ENCODE data around the gene PDZD7.
A peak's percentile ranks its signal among the peaks of the same experiment; 100 is the strongest.
"Not testable (repeated sequence)": the region's sequence is repeated elsewhere in the genome, so short reads cannot be mapped to it uniquely, and the experiment has no call there.

Gene PDZD7

GRCh38 chr10:101035314-101035713 is 4.4 kb upstream of the PDZD7 start:
- Mint-ChIP-seq H3K27ac (no peak overlapping the region), H3K4me1 (peaks cover 29% of the 10 kb centered on the region), H3K27me3 (no peaks in the 10 kb centered on the region), H3K4me3 (no peak overlapping the region), H3K9me3 (no peaks in the 10 kb centered on the region)
- no peak for DNase-seq
- ATAC-seq = no peak

- not testable (repeated sequence) for H3K27me3 Mint-ChIP-seq, H3K27ac Mint-ChIP-seq, DNase-seq, H3K4me3 Mint-ChIP-seq, H3K9me3 Mint-ChIP-seq, ATAC-seq
- H3K4me1 Mint-ChIP-seq = peaks cover 31% of the 10 kb centered on the region
These were observed 3.5 kb upstream of the PDZD7 start for GRCh38 chr10:101034404-101034803.

GRCh38 chr10:101033276-101033675 is 2.3 kb upstream of the PDZD7 start:
- peak overlapping the region in 1 of 2 donors; percentile 41 for H3K4me3 Mint-ChIP-seq
- ATAC-seq = no peak
- no peak overlapping the region for H3K27ac Mint-ChIP-seq

DNA sequence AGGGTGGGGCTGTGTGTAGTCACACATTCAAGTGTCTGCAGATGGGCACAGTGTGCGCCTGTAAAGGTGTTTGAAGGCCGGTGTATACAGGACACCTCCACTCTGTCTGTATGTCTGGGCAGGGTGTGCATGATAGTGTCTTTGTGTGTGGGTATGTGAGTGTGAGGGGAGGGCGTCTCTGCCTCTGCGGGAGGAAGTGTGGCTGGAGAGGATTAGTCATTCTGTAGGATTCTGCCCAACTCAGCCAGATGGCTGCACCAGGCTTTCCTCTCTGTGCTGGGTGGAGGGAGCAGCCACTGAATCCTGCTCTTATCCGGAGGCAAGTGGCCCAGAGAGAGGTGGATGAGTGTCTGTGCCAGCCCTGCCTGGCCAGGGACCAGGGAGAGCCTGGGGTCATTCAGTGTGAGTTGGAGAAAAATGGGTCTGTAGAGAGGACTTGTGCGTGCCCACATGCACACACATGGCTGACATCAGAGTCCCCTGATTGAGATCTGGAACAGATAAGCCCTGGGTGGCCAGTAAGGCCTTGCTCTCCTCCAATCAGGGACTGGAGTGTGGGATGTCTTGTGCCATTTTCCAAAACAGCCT is 1.8 kb upstream of the PDZD7 start:
- peak; percentile 34 to 54 for DNase-seq
- peak; percentile 64 for ATAC-seq
- Mint-ChIP-seq H3K4me1 (peaks cover 31% of the 10 kb centered on the region), H3K27me3 (peaks cover 25% of the 10 kb centered on the region), H3K9me3 (no peaks in the 10 kb centered on the region), H3K27ac (peak overlapping the region; percentile 45 to 87), H3K4me3 (peak overlapping the region; percentile 83 to 85)

More at GRCh38 chr10:101033276-101033675, 2.3 kb upstream of the PDZD7 start:
- DNase-seq = no peak
- Mint-ChIP-seq H3K9me3 (no peaks in the 10 kb centered on the region), H3K4me1 (peaks cover 31% of the 10 kb centered on the region), H3K27me3 (peaks cover 19% of the 10 kb centered on the region)

- Mint-ChIP-seq H3K4me3 (peak overlapping the region; percentile 83 to 85), H3K4me1 (peaks cover 31% of the 10 kb centered on the region), H3K27ac (peak overlapping the region; percentile 87 to 96), H3K9me3 (no peaks in the 10 kb centered on the region), H3K27me3 (peaks cover 31% of the 10 kb centered on the region)
- ATAC-seq (peak; percentile 58), DNase-seq (peak; percentile 54 to 62)
These were observed 1.1 kb upstream of the PDZD7 start for GRCh38 chr10:101031796-101032636.

- no peaks in the 10 kb centered on the region for H3K9me3 Mint-ChIP-seq
- peaks cover 31% of the 10 kb centered on the region for H3K4me1 Mint-ChIP-seq
- DNase-seq (no peak), ATAC-seq (no peak)
- no peak overlapping the region for H3K27ac Mint-ChIP-seq
- H3K4me3 Mint-ChIP-seq = peak overlapping the region; percentile 83 to 85
- peaks cover 31% of the 10 kb centered on the region for H3K27me3 Mint-ChIP-seq
These were observed 317 bp downstream of the PDZD7 start for GRCh38 chr10:101030496-101031127.

GRCh38 chr10:101029520-101030295 is 1.2 kb downstream of the PDZD7 start:
- no peak for DNase-seq
- Mint-ChIP-seq H3K4me1 (peaks cover 31% of the 10 kb centered on the region), H3K4me3 (no peak overlapping the region), H3K27ac (no peak overlapping the region), H3K27me3 (peaks cover 31% of the 10 kb centered on the region), H3K9me3 (no peaks in the 10 kb centered on the region)
- ATAC-seq = no peak

DNA sequence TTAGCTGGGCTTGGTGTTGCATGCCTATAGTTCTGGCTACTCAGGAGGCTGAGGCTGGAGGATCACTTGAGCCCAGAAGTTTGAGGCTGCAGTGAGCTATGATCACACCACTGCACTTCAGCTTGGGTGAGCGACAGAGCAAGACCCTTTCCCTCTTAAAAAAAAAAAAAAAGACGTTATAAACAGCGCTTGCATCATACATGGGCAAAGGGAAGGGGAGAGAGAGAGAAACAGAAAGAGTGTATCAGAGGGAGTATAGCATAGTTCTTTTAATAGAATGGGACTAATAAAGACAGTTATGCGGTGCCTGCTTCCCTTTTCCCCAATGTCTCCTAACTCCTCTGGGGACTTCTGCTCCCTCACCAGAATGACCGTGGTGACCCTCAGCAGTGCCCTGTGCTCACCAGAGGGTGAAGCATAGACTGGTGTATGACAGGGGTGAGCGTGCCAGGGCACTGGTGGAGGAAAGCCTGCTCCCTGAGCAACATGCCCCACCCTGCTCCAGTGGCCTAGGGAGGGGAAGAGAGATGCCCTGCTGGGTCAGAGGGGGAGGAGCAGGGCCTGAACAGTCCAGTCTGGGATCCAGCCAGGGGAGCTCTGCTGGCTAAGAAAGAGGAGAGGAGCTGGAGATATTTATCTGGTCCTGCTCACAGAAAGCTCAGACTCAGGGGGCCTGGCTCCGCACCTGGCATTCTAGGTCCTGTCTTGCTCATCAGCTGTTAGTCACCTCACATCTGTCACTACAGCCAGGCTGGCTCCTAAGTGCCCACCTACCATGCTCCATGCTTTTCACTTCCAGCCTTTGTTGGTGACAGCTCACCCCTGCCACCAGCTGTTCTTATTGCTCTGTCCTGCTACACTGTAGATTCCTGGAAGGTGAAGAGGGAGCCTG is 2.2 kb downstream of the PDZD7 start:
- ATAC-seq (no peak), DNase-seq (no peak)
- Mint-ChIP-seq H3K4me1 (peaks cover 28% of the 10 kb centered on the region), H3K27ac (no peak overlapping the region), H3K9me3 (no peaks in the 10 kb centered on the region), H3K4me3 (no peak overlapping the region), H3K27me3 (peaks cover 31% of the 10 kb centered on the region)

GRCh38 chr10:101027106-101027720 is 3.7 kb downstream of the PDZD7 start:
- peak overlapping the region in 1 of 2 donors; percentile 53 for H3K27ac Mint-ChIP-seq
- no peak for ATAC-seq

DNA sequence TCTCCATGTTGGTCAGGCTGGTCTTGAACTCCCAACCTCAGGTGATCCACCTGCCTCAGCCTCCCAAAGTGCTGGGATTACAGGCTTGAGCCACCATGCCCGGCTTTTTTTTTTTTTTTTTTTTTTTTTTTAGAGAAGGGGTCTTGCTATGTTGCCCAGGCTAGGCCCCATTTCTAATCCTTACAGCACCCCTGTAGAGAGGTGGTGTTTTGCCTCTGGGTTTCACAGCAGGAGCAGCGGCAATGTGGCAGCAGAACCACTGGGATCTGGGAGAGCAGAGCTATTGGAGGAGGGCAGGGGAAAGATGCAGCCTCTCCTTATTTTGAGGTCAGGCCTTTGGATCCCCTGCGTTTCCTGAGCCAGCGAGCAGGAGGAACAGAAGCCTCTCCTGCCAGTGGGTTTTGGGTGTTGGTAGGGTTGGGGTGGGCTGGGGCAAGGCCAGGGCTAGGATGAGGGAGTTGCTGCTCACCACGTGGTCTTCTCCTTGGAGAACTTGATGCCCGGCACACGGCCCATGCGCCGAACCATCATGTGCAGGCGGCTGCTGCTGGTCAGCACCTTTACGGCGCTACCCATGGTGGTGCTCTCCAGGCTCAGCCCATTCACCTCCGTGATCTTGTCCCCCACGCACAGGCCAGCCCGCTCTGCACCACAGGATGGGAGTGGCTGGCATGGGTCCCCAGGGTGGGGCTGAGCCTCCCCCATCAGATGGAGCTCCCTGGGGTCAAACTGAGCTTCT is 7.8 kb downstream of the PDZD7 start:
- H3K27ac Mint-ChIP-seq = no peak overlapping the region
- peaks cover 49% of the 10 kb centered on the region for H3K27me3 Mint-ChIP-seq
- no peak for DNase-seq
- H3K9me3 Mint-ChIP-seq = no peaks in the 10 kb centered on the region
- ATAC-seq = no peak
- H3K4me3 Mint-ChIP-seq = no peak overlapping the region
- peaks cover 9% of the 10 kb centered on the region for H3K4me1 Mint-ChIP-seq

More at GRCh38 chr10:101027106-101027720, 3.7 kb downstream of the PDZD7 start:
- Mint-ChIP-seq H3K4me3 (no peak overlapping the region), H3K4me1 (peaks cover 13% of the 10 kb centered on the region), H3K9me3 (no peaks in the 10 kb centered on the region), H3K27me3 (peaks cover 31% of the 10 kb centered on the region)
- DNase-seq = no peak

GRCh38 chr10:101021692-101022251 is 9.2 kb downstream of the PDZD7 start:
- Mint-ChIP-seq H3K4me1 (peaks cover 10% of the 10 kb centered on the region), H3K27me3 (peaks cover 52% of the 10 kb centered on the region), H3K4me3 (no peak overlapping the region), H3K9me3 (no peaks in the 10 kb centered on the region), H3K27ac (no peak overlapping the region)
- DNase-seq (no peak), ATAC-seq (no peak)

DNA sequence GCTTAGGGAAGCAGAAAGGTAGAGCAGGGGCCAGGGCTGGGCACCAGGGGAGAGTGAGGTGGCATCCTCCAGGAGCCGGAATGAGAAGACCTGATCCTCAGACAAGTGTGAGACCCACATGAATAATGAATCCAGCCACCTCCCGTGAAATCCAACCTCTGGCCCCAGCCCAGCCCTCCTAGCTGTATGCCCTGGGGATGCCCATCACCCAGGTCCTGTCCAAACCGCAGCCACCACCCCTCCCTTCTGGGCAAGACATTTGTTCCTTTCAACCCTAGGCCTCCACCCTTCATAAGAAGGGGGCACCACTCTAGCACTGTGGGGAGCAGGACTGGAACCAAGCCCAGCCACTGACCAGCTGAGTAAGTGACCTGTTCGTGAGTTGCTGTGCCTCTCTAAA is 9.7 kb downstream of the PDZD7 start:
- Mint-ChIP-seq H3K9me3 (no peaks in the 10 kb centered on the region), H3K27me3 (peaks cover 58% of the 10 kb centered on the region), H3K4me1 (peaks cover 10% of the 10 kb centered on the region), H3K4me3 (no peak overlapping the region), H3K27ac (no peak overlapping the region)
- no peak for ATAC-seq
- no peak for DNase-seq

GRCh38 chr10:101020427-101021075 is 10.4 kb downstream of the PDZD7 start:
- no peak overlapping the region for H3K4me3 Mint-ChIP-seq
- H3K27me3 Mint-ChIP-seq = peaks cover 65% of the 10 kb centered on the region
- H3K27ac Mint-ChIP-seq = no peak overlapping the region
- H3K4me1 Mint-ChIP-seq = peaks cover 10% of the 10 kb centered on the region
- DNase-seq (no peak), ATAC-seq (no peak)
- H3K9me3 Mint-ChIP-seq = no peaks in the 10 kb centered on the region

Data from stimulated activated naive CD8-positive, alpha-beta T cell treated with anti-CD3 and anti-CD28 coated beads, Interleukin-15, amount 100 ng/mL, for 72 hours (primary cell).